ENCODE results near the gene PTPA.

Gene PTPA

GRCh38 chr9:129105857-129106694 is 5.1 kb upstream of the PTPA start:
- TF ChIP-seq SUZ12 (IDR thresholded peaks at IDR 0.05; ENCODE audit: extremely low read depth, insufficient read depth, insufficient read length) (no peak), YY1 (IDR thresholded peaks at IDR 0.05; ENCODE audit: insufficient read depth, insufficient read length) (no peak)
- DNase-seq (ENCODE audit: low read depth, low spot score) = no peak
- H3K4me1 ChIP-seq (ENCODE audit: insufficient read depth, insufficient read length) = peaks cover 9% of the 10 kb centered on the region
- peaks cover 28% of the 10 kb centered on the region for H3K27me3 ChIP-seq (ENCODE audit: insufficient read depth, insufficient read length)
- H3K9ac ChIP-seq (ENCODE audit: insufficient read length, low read depth) = no peak overlapping the region
- H3K4me3 ChIP-seq (ENCODE audit: insufficient read length, low read depth) = no peak overlapping the region
- H3K36me3 ChIP-seq (ENCODE audit: insufficient read depth, insufficient read length, low read length) = peaks cover 6% of the 10 kb centered on the region
- H3K9me3 ChIP-seq (ENCODE audit: insufficient read depth, low read length) = no peaks in the 10 kb centered on the region

DNA sequence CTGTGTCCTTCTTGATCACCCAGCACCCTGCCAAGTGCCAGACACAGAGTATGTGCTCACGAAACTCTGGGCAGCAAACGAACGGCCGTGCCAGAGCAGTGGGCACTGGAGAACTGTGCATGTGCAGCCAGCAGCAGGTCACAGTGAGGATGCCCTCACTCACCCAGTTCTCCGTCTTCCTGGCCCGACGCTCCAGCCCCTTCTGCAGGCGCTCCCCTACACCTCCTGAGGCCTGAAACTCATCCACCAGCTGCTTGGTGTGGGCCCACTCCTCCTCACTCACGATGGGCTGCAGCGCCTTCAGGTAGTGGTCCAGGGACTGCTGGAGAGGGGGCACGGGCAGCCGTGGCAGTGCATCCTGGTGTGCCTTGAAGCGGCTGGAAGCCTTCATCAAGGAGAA is 3.6 kb upstream of the PTPA start:
- no peak overlapping the region for H3K4me3 ChIP-seq (ENCODE audit: insufficient read length, low read depth)
- no peak for DNase-seq (ENCODE audit: low read depth, low spot score)
- no peaks in the 10 kb centered on the region for H3K9me3 ChIP-seq (ENCODE audit: insufficient read depth, low read length)
- H3K9ac ChIP-seq (ENCODE audit: insufficient read length, low read depth) = no peak overlapping the region
- H3K27me3 ChIP-seq (ENCODE audit: insufficient read depth, insufficient read length) = peaks cover 23% of the 10 kb centered on the region
- peaks cover 6% of the 10 kb centered on the region for H3K36me3 ChIP-seq (ENCODE audit: insufficient read depth, insufficient read length, low read length)
- no peak for TF ChIP-seq YY1 (IDR thresholded peaks at IDR 0.05; ENCODE audit: insufficient read depth, insufficient read length)
- TF ChIP-seq SUZ12 (IDR thresholded peaks at IDR 0.05; ENCODE audit: extremely low read depth, insufficient read depth, insufficient read length) = no peak
- TF ChIP-seq ZNF274 (IDR thresholded peaks at IDR 0.05; ENCODE audit: low read depth, low read length) = no peak
- H3K4me1 ChIP-seq (ENCODE audit: insufficient read depth, insufficient read length) = peaks cover 9% of the 10 kb centered on the region

DNA sequence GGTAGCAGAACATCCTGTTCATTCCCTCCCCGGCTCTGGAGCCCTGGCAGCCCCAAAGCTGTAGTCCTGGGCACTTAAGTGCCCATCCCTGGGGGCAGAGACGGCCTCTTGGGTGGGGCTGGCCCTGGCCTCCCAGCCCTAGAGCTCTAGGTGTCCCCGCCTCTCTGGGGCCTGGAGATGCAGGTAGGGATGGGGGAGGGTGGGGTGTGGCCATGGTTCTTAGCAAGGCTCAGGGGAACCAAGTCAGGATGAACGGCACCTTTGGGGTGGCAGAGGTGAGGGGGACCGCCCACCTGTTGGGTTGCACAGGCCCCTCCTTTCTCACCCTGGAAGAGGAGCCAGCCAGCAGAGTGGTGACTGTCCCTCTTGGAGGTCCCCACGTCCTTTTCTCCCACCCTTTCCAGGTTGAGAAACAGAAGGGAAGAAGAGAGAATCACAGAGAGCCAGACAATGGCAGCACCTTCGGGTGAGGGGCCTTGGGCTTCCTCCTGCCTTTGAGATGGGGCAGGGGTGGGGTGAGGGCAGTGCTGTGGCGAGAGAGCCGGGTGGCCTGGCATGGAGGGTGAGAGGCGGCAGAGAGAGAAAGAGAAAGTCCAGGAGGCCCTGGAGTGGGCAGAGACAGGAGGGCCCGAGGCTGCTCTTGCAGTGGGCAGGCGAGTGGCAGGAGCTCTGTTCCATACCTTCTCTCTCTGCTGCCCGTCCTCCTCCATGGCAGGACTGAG is 3.0 kb upstream of the PTPA start:
- DNase-seq (ENCODE audit: low read depth, low spot score) = no peak
- Histone ChIP-seq H3K4me3 (ENCODE audit: insufficient read length, low read depth) (no peak overlapping the region), H3K9me3 (ENCODE audit: insufficient read depth, low read length) (no peaks in the 10 kb centered on the region), H3K9ac (ENCODE audit: insufficient read length, low read depth) (no peak overlapping the region), H3K36me3 (ENCODE audit: insufficient read depth, insufficient read length, low read length) (peaks cover 6% of the 10 kb centered on the region), H3K4me1 (ENCODE audit: insufficient read depth, insufficient read length) (peaks cover 9% of the 10 kb centered on the region), H3K27me3 (ENCODE audit: insufficient read depth, insufficient read length) (peaks cover 23% of the 10 kb centered on the region)
- TF ChIP-seq ZNF274 (IDR thresholded peaks at IDR 0.05; ENCODE audit: low read depth, low read length) = no peak
- no peak for TF ChIP-seq SUZ12 (IDR thresholded peaks at IDR 0.05; ENCODE audit: extremely low read depth, insufficient read depth, insufficient read length)
- TF ChIP-seq YY1 (IDR thresholded peaks at IDR 0.05; ENCODE audit: insufficient read depth, insufficient read length) = no peak

DNA sequence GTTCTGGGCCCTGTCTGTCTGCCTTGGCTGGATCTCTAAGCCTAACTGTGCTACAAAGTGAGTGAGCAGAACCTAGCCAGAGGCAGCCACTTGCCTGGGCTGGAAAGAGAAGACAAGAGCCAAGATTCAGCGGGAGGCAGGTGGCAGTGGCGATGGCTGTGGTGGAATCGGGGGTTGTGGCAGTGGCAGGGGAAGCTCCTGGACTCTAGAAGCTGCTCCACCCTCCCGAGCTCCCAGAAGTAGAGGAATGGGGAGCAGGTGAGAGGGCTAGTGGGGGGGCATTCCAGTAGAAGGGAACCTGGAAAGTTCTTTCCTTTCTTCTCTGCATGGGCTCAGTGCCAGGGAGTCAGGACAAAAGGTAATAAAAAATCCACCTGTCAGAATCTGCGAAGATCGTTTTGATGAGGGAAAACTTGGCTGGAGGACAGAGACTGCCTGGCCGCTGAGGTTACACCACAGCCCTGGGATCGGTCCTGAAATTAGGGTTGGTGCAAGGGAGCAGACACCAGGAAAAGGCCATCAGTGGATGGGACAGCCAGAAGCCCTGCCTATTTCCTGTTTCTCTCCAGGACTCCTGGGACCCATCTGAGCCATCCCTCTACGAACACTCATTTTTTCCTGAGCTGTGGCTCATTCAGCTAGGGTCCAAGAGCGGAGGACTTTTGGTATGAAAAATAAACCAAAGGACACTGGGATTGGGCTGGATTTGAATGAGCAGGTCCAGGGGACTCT is 2.2 kb upstream of the PTPA start:
- no peak overlapping the region for H3K9ac ChIP-seq (ENCODE audit: insufficient read length, low read depth)
- H3K36me3 ChIP-seq (ENCODE audit: insufficient read depth, insufficient read length, low read length) = peaks cover 6% of the 10 kb centered on the region
- no peak for TF ChIP-seq YY1 (IDR thresholded peaks at IDR 0.05; ENCODE audit: insufficient read depth, insufficient read length)
- no peak for TF ChIP-seq ZNF274 (IDR thresholded peaks at IDR 0.05; ENCODE audit: low read depth, low read length)
- no peak for TF ChIP-seq SUZ12 (IDR thresholded peaks at IDR 0.05; ENCODE audit: extremely low read depth, insufficient read depth, insufficient read length)

GRCh38 chr9:129109537-129109903 is 1.7 kb upstream of the PTPA start:
- peaks cover 4% of the 10 kb centered on the region for H3K4me1 ChIP-seq (ENCODE audit: insufficient read depth, insufficient read length)
- no peak overlapping the region for H3K4me3 ChIP-seq (ENCODE audit: insufficient read length, low read depth)
- peaks cover 6% of the 10 kb centered on the region for H3K36me3 ChIP-seq (ENCODE audit: insufficient read depth, insufficient read length, low read length)
- TF ChIP-seq SUZ12 (IDR thresholded peaks at IDR 0.05; ENCODE audit: extremely low read depth, insufficient read depth, insufficient read length) = no peak
- no peak for TF ChIP-seq YY1 (IDR thresholded peaks at IDR 0.05; ENCODE audit: insufficient read depth, insufficient read length)
- no peak for TF ChIP-seq ZNF274 (IDR thresholded peaks at IDR 0.05; ENCODE audit: low read depth, low read length)
- peaks cover 23% of the 10 kb centered on the region for H3K27me3 ChIP-seq (ENCODE audit: insufficient read depth, insufficient read length)
- DNase-seq (ENCODE audit: low read depth, low spot score) = no peak
- H3K9ac ChIP-seq (ENCODE audit: insufficient read length, low read depth) = no peak overlapping the region
- no peaks in the 10 kb centered on the region for H3K9me3 ChIP-seq (ENCODE audit: insufficient read depth, low read length)

More for the DNA sequence above, 2.2 kb upstream of the PTPA start:
- Histone ChIP-seq H3K4me3 (ENCODE audit: insufficient read length, low read depth) (no peak overlapping the region), H3K4me1 (ENCODE audit: insufficient read depth, insufficient read length) (peaks cover 7% of the 10 kb centered on the region), H3K9me3 (ENCODE audit: insufficient read depth, low read length) (no peaks in the 10 kb centered on the region), H3K27me3 (ENCODE audit: insufficient read depth, insufficient read length) (peaks cover 23% of the 10 kb centered on the region)
- DNase-seq (ENCODE audit: low read depth, low spot score) = no peak

- H3K9me3 ChIP-seq (ENCODE audit: insufficient read depth, low read length) = no peaks in the 10 kb centered on the region
- H3K4me3 ChIP-seq (ENCODE audit: insufficient read length, low read depth) = peak overlapping the region; percentile 80
- peak overlapping the region; percentile 86 for H3K9ac ChIP-seq (ENCODE audit: insufficient read length, low read depth)
- H3K27me3 ChIP-seq (ENCODE audit: insufficient read depth, insufficient read length) = peaks cover 23% of the 10 kb centered on the region
- no peak for DNase-seq (ENCODE audit: low read depth, low spot score)
- TF ChIP-seq ZNF274 (IDR thresholded peaks at IDR 0.05; ENCODE audit: low read depth, low read length) = no peak
- no peak for TF ChIP-seq SUZ12 (IDR thresholded peaks at IDR 0.05; ENCODE audit: extremely low read depth, insufficient read depth, insufficient read length)
- TF ChIP-seq YY1 (IDR thresholded peaks at IDR 0.05; ENCODE audit: insufficient read depth, insufficient read length) = no peak
- H3K4me1 ChIP-seq (ENCODE audit: insufficient read depth, insufficient read length) = peaks cover 4% of the 10 kb centered on the region
- H3K36me3 ChIP-seq (ENCODE audit: insufficient read depth, insufficient read length, low read length) = peaks cover 6% of the 10 kb centered on the region
Observed at GRCh38 chr9:129109952-129110739, 1.1 kb upstream of the PTPA start.
